K562 (cell line): ENCODE measurements around the gene C1QTNF9B. TPM values are rescaled to one million over a fixed set of nuclear protein-coding genes. Genes with fewer than 3 reads are reported as not detected.
A peak's percentile ranks its signal among the peaks of the same experiment; 100 is the strongest.

ENCODE experiments used
- ADNP ChIP-seq: fragments of 200-800 bp; sonication (Bioruptor generic); IDR thresholded peaks from 2 replicates; pipeline ENCODE4 v1.6.1; 2016; ENCODE audit warnings: missing genetic modification characterization, missing compliant biosample characterization
- CREM ChIP-seq: IDR thresholded peaks from 2 replicates; pipeline ENCODE4 v1.6.1; 2014; ENCODE audit warnings: antibody characterized with exemption, low read depth
- ETV1 ChIP-seq: fragments of 450-650 bp; conservative IDR thresholded peaks from 2 replicates; pipeline ENCODE4 v1.6.1; 2016; ENCODE audit warnings: missing genetic modification characterization, control low read depth, low read depth, missing compliant biosample characterization
- GTF3C2 ChIP-seq: IDR thresholded peaks from 3 replicates; pipeline ENCODE4 v1.6.1; 2011; ENCODE audit warnings: borderline replicate concordance, mild to moderate bottlenecking, moderate library complexity; ENCODE audit not compliant: insufficient read length; ENCODE audit errors: extremely low read depth
- HNRNPLL ChIP-seq: fragments of 200-400 bp; formaldehyde crosslinking; IDR thresholded peaks from 2 replicates; pipeline ENCODE4 v1.6.1; 2017; ENCODE audit warnings: low read length, low read depth, mild to moderate bottlenecking; ENCODE audit not compliant: poor library complexity, severe bottlenecking
- JUND ChIP-seq, 2 experiments: IDR thresholded peaks; 2 replicates in 1 of 2; 3 replicates in 1 of 2; pipeline ENCODE4 v1.6.1; 2011; ENCODE audit warnings: borderline replicate concordance in 2 of 2, low read depth in 2 of 2, low read length in 2 of 2, improper control_type of control experiment in 1 of 2, missing biosample characterization in 1 of 2, missing genetic modification characterization in 1 of 2, missing genetic modification reagents in 1 of 2
- KDM5B ChIP-seq: fragments of 200-600 bp; sonication (generic); IDR thresholded peaks from 2 replicates; pipeline ENCODE4 v1.6.1; 2012; ENCODE audit warnings: low read depth, mild to moderate bottlenecking, moderate library complexity, low read length, control low read depth, inconsistent platforms; ENCODE audit not compliant: insufficient replicate concordance
- L3MBTL2 ChIP-seq: fragments of 450-650 bp; IDR thresholded peaks from 2 replicates; pipeline ENCODE4 v1.6.1; 2016; ENCODE audit warnings: mild to moderate bottlenecking, moderate library complexity
- MNT ChIP-seq, 2 experiments: fragments of 450-650 bp; conservative IDR thresholded peaks; 2 replicates each; pipeline ENCODE4 v1.6.1; 2017; ENCODE audit warnings: mild to moderate bottlenecking in 2 of 2, moderate library complexity in 2 of 2
- MXI1 ChIP-seq: IDR thresholded peaks from 2 replicates; pipeline ENCODE4 v1.6.1; 2011; ENCODE audit warnings: low read depth, mild to moderate bottlenecking, improper control_type of control experiment, low read length
- NFRKB ChIP-seq: fragments of 450-650 bp; IDR thresholded peaks from 2 replicates; pipeline ENCODE4 v1.6.1; 2016; ENCODE audit warnings: low read depth
- NR1H2 ChIP-seq: sonication (generic); formaldehyde crosslinking; IDR thresholded peaks from 2 replicates; pipeline ENCODE4 v1.4.0; 2020; ENCODE audit warnings: mild to moderate bottlenecking, missing genetic modification reagents
- PHF8 ChIP-seq: fragments of 200-600 bp; sonication (generic); IDR thresholded peaks from 2 replicates; pipeline ENCODE4 v1.6.1; 2012; ENCODE audit warnings: mixed run types, mild to moderate bottlenecking, inconsistent platforms, low read length, moderate library complexity, borderline replicate concordance
- RFX1 ChIP-seq: fragments of 450-650 bp; IDR thresholded peaks from 2 replicates; pipeline ENCODE4 v1.6.1; 2016; ENCODE audit warnings: mild to moderate bottlenecking, moderate library complexity
- RFX7 ChIP-seq: fragments of 250-450 bp; sonication (Bioruptor Pico); IDR thresholded peaks from 2 replicates; pipeline ENCODE4 v1.5.1; 2021; ENCODE audit warnings: mild to moderate bottlenecking
- SP1 ChIP-seq: sonication (generic); formaldehyde crosslinking; IDR thresholded peaks from 2 replicates; pipeline ENCODE4 v1.8.1; 2022; ENCODE audit warnings: mild to moderate bottlenecking, missing genetic modification reagents
- SREBF2 ChIP-seq: sonication (generic); formaldehyde crosslinking; IDR thresholded peaks from 2 replicates; pipeline ENCODE4 v1.4.0; 2020; ENCODE audit warnings: mild to moderate bottlenecking, missing genetic modification reagents
- TRIM28 ChIP-seq: fragments of 450-650 bp; IDR thresholded peaks from 2 replicates; pipeline ENCODE4 v1.6.1; 2017
- UBTF ChIP-seq, 2 experiments: IDR thresholded peaks; 2 replicates each; pipeline ENCODE4 v1.6.1; 2012; ENCODE audit warnings: improper control_type of control experiment in 2 of 2, low read depth in 2 of 2, low read length in 2 of 2, borderline replicate concordance in 1 of 2
- ZNF3 ChIP-seq: fragments of 250-450 bp; sonication (Bioruptor Pico); IDR thresholded peaks from 2 replicates; pipeline ENCODE4 v1.5.0; 2021; ENCODE audit warnings: mild to moderate bottlenecking, moderate library complexity
- polyA plus RNA-seq, 8 experiments: library from polyadenylated mRNA; depleted of rRNA in 4 of 8; stranded (reverse) in 5 of 8; unstranded in 3 of 8; fragments of >200 nt; fragmentation: Nextera tagmentation in 2 of 8; fragmentation: Illumina TruSeq in 1 of 8; extraction: Ambion mirVana in 2 of 8; extraction: Trizol in 1 of 8; gene quantifications; 2 replicates each; pipeline versions ENCODE4 v1.2.1 to v1.2.3, GENCODE V29; 2011 to 2014; ENCODE audit warnings: inconsistent platforms in 1 of 8, missing spikeins in 1 of 8
- total RNA-seq, 7 experiments: library from RNA; depleted of rRNA in 6 of 7; stranded (reverse); fragments of >200 nt in 6 of 7; fragmentation: Illumina TruSeq in 2 of 7; extraction: Trizol in 2 of 7; gene quantifications; 2 replicates each; pipeline versions ENCODE4 v1.2.1 to v1.2.3, GENCODE V29; 2011 to 2021; ENCODE audit warnings: low replicate concordance in 1 of 7

The C1QTNF9B gene
- total and polyA plus RNA-seq, 9 of the 15 experiments (the other 6 are each of a cell fraction or from before 2014, with no cell fraction given): 0.14 to 0.94 (median 0.35) TPM; not detected in 3

- peak; percentile 53; the same call in 1 of the 2 replicates for TF ChIP-seq SP1 (CRISPR knock-in tag)
- TF ChIP-seq NFRKB: no peak
- peak; percentile 41 for TF ChIP-seq KDM5B
- TF ChIP-seq GTF3C2: no peak
- TF ChIP-seq MXI1: peak; percentile 85
- peak; percentile 88 for TF ChIP-seq CREM
- no peak for TF ChIP-seq TRIM28
- peak; percentile 97 to 99 for TF ChIP-seq MNT (conservative IDR thresholded peaks at IDR 0.05)
- 0 out of 4 replicates have a peak, but pooled peaks of 1 of the 2 experiments have one; percentile 48 for TF ChIP-seq UBTF (IDR thresholded peaks at IDR 0.05; ENCODE audit: borderline replicate concordance in 1 of 2, low read depth in 2 of 2, low read length in 2 of 2)
- no peak for TF ChIP-seq NR1H2 (CRISPR knock-in tag)
- peak; percentile 45; the same call in 1 of the 2 replicates for TF ChIP-seq ETV1 (tag)
- TF ChIP-seq SREBF2 (CRISPR knock-in tag): no peak
- TF ChIP-seq ZNF3 (CRISPR knock-in tag): no peak
- peak; percentile 91 for TF ChIP-seq RFX1
- TF ChIP-seq L3MBTL2: peak; percentile 45; the same call in 1 of the 2 replicates
- peak; percentile 57; the same call in 1 of the 2 replicates for TF ChIP-seq PHF8
- TF ChIP-seq JUND (IDR thresholded peaks at IDR 0.05; ENCODE audit: borderline replicate concordance, low read depth, low read length): 0 out of 2 replicates have a peak, but pooled peaks have one; percentile 23
- TF ChIP-seq JUND (tag; IDR thresholded peaks at IDR 0.05; ENCODE audit: borderline replicate concordance, low read depth, low read length): no peak
- TF ChIP-seq HNRNPLL: peak; percentile 50
- TF ChIP-seq ADNP (tag): no peak
- TF ChIP-seq RFX7 (CRISPR knock-in tag): no peak
These were observed 8.4 kb downstream of the C1QTNF9B start, which contains the start of gene MIPEP (continued) for GRCh38 chr13:23888658-23889614.
